Right kidney (tissue), 1 donor: ENCODE results near the gene PRLR.
"Not testable (repeated sequence)": the region's sequence is repeated elsewhere in the genome, so short reads cannot be mapped to it uniquely, and the experiment has no call there.

Experiments
- DNase-seq: peaks from one replicate; pipeline ENCODE4 v3.0.0-alpha.2; 2016

PRLR gene

DNA sequence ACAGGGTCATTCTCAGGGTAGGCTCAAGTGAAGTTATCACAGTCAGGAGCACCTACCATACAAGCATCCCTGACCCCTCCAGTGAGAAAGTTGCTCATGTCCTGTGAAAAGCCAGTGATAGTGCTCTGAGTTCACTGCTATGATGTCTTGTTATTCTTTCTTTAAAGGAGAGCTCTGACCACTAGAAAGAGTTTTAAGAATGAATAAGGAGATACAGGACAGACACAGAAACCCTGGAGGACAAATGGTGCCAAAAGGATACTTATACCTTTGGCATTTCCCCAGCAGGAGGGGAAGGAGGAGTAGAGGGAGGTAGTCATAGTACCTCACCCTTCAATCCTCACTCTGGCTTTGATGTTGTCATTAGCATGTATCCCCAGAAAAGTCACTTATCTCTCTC is 98.6 kb downstream of the PRLR start:
- DNase-seq: no peak

DNA sequence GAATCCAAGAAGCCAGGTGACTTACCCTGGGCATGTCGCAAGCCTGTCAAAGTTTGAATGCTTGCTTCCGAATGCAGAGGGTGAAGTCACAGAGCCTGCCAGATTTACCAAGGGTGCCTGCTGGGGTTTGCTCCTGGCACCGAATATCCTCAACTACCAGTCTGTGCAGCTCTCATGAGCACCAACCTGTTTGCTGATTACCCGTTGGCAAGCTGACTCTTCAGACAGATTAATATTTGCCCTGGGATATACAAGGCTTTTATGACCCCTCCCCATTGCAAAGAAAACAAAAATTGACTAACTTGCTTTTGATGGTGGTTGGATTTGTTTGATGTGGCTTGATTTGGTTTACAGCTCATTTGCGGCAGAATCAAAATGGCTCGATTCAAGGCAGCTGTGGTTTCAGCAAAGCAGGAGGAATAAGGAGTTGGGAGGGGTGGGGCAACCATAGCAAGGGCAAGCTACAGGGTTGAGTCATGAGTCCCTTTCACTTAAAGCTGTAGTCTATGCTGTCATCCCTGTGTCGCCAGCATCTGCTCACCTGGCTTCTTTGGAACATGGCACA is 100.3 kb downstream of the PRLR start:
- DNase-seq: no peak

GRCh38 chr5:35129276-35129675 is 101.0 kb downstream of the PRLR start:
- DNase-seq: no peak

DNA sequence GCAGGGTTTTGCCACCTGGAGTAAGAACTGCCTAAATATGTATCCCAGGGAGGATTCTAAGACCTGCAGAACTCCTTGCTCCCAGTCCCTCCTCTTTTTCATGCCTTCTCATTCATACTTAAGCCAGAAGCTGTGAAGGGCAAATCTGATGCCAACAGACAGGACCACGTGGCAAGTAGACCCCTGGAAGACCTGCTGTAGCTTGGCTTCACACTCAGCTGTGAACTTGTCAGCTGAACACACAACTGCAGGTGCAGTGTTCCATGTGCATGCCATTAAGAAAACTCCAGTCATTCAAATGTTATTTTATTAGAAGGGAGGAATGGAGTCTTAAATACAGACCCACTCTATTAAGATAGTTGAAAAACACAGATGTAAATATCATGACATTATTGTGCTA is 103.3 kb downstream of the PRLR start:
- no peak for DNase-seq

GRCh38 chr5:35125746-35126145 is 104.5 kb downstream of the PRLR start:
- no peak for DNase-seq

- DNase-seq: no peak
Observed at GRCh38 chr5:35124932-35125331, 105.4 kb downstream of the PRLR start.

DNA sequence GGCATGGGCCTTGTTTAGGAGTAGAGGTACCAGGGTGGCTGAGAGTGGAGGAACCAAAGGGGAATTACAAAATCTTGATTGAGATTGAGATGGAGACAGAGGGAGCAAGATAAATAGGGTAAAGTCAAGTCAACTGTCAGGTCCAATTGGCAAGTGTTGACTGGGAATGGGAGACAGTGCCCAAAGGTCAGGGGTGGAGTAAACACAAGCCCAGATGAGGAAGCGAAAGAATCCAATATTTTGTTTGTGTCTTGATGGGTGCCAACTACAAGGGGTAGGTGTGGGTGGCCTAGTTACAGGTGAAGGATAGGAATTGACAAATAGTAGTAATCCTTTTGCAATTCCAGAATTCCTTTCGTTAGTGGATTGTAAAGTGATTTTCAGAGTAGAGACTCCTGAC is 107.5 kb downstream of the PRLR start:
- DNase-seq: no peak

GRCh38 chr5:35120715-35121114 is 109.6 kb downstream of the PRLR start:
- DNase-seq: no peak

- no peak for DNase-seq
Observed at GRCh38 chr5:35117967-35118366, 112.3 kb downstream of the PRLR start.

GRCh38 chr5:35115920-35116319 is 114.4 kb downstream of the PRLR start:
- no peak for DNase-seq

GRCh38 chr5:35114698-35115097 is 115.6 kb downstream of the PRLR start:
- no peak for DNase-seq

- no peak for DNase-seq
Observed at GRCh38 chr5:35112300-35112699, 118.0 kb downstream of the PRLR start.

GRCh38 chr5:35104550-35104949 is 125.7 kb downstream of the PRLR start:
- DNase-seq: not testable (repeated sequence)

DNA sequence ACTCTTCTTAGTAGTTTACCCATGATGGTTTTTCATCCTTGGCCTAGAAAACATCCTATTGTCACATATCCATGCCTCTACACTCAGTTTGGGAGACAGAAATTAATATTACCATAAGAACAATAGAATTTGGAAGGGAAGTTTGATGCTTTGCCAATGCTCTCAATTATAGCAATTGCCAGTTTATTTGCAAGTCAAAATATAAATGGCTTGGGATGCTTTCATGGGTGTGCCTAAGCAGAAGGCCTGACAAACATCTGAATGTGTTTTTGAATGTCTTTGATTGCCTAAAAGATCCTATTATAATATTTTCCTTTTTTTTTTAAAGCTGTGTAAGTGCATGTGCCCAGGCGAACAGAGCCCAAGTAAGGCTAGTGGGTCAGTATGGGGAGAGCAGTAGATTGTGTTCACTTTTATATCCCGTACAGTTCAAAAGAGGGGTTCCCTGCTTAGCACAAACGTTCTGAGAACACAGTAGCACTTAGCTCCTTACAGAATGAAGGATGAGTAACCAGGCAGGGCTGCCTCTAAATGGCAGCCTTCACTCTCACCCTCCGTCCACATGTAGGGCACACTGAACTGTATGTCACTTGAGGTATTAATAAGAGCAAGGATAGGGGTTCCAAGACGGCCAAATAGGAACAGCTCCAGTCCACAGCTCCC is 126.5 kb downstream of the PRLR start:
- DNase-seq: no peak

DNA sequence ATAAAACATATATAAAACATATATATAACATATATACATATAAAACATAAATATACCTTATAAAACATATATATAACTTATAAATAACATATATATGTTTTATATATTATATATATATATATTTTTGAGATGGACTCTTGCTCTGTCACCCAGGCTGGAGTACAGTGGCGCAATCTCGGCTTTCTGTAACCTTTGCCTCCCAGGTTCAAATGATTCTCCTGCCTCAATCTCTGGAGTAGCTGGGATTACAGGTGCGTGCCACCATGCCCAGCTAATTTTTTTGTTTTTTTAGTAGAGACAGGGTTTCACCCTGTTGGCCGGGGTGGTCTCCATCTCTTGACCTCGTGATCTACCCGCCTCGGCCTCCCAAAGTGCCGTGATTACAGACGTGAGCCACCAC is 128.6 kb downstream of the PRLR start:
- DNase-seq: not testable (repeated sequence)

DNA sequence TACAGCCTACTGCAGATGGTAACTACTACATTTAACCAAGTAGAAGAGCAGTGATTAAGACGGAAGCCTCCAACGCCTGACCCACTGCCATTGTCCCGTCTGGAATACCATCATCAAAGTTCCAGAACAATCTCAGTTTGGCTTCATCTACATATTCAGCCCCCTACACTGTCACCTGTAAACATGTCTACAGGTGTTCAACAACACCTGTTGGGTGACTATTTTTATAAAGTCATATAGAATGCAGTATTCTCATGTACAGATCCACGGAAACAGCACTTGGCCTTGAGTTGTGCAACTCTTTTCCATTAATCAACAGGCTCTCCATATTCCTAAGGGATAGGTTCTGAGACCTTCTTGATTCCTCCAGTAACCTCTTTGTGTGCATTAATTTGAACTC is 129.3 kb downstream of the PRLR start:
- no peak for DNase-seq

GRCh38 chr5:35098214-35098613 is 132.1 kb downstream of the PRLR start:
- no peak for DNase-seq

- DNase-seq: no peak
Observed at GRCh38 chr5:35096932-35097331, 133.4 kb downstream of the PRLR start.

DNA sequence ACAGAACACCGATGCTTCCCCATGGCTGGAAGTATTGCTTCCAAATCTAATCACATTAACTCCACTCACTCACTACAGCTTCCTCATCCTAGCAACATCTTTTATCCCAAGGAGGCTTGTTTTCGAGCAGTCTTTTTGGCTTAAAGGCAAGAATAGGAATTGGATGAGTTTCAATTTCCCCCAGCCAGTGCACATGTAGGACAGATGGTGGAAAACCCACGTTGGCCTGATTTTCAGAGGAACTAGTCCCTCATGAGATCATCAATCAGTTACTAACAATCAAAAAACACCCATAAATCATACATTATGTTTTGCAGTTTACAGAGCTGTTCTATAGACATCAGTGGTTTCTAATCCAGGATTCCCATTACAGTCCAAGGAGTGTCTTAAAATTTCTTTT is 134.1 kb downstream of the PRLR start:
- DNase-seq: no peak

DNA sequence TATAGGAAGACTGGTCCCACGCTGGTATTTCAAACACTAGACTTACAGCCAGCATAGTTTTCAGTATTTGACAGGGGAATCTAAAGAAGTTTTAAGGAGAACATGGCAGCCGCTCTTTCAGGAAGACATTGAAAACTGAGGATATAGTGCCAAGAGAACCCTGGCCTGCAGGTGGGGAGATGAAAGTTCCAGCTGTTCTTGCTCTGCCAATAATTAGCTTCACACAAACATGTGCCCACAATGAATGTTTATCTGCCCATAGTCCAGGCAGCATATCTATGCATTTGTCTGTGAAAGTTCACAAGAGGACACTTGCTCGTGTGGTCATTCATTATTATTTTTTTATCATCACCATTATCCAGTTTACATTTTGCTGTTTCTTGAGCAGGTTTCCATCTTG is 134.9 kb downstream of the PRLR start:
- DNase-seq: no peak

DNA sequence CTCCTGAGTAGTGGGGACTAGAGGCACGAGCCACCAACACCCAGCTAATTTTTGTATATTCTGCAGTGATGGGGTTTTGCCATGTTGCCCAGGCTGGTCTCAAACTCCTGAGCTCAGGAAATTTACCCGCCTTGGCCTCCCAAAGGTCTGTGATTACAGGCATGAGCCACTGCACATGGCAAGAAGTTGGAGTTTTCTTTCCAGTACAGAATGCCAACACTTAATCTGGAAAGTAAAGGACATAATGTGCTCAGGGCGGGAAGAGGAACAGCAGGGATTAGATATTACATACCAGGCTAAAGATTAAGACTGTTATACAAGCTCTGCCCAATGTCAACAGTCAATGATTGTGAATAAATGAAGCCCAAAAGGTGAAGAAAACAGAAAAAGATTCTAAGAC is 135.3 kb downstream of the PRLR start:
- no peak for DNase-seq

GRCh38 chr5:35092703-35093102 is 137.6 kb downstream of the PRLR start:
- DNase-seq: no peak

- no peak for DNase-seq
Observed at GRCh38 chr5:35091704-35092103, 138.6 kb downstream of the PRLR start.
